ENCODE measurements around the gene FLT3.

DNA sequence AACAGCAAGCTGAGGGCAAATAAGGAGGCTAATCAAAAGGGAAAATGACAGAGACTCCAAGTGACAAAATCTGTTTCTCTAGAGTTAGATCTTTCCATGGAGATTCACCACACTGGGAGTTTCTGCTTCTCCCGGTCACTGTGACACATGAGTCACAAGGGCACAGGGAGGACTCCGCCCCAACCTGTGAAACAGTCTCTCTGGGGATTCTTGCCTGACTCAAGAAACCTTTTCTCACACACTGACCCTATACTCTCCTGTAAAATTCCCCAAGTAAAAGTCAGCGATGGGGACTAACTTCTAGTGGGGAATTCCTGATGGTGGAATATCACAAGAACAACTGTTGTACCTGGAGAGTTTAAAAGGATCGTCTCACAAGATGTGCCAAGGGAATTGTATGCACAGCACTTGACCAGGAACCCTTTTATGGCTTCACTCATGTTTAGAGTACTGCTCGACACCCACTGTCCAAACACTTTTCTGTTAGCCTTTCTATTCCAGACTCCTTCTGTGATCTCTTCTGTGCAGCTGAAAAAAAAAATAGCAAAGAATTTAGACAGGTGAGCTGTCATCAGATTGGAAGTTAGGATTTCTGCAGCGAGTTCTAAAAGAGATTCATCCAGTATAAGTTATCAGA lies 65.1 kb downstream of the FLT3 start:
- TF ChIP-seq, protein P1, sequence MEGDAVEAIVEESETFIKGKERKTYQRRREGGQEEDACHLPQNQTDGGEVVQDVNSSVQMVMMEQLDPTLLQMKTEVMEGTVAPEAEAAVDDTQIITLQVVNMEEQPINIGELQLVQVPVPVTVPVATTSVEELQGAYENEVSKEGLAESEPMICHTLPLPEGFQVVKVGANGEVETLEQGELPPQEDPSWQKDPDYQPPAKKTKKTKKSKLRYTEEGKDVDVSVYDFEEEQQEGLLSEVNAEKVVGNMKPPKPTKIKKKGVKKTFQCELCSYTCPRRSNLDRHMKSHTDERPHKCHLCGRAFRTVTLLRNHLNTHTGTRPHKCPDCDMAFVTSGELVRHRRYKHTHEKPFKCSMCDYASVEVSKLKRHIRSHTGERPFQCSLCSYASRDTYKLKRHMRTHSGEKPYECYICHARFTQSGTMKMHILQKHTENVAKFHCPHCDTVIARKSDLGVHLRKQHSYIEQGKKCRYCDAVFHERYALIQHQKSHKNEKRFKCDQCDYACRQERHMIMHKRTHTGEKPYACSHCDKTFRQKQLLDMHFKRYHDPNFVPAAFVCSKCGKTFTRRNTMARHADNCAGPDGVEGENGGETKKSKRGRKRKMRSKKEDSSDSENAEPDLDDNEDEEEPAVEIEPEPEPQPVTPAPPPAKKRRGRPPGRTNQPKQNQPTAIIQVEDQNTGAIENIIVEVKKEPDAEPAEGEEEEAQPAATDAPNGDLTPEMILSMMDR (IDR thresholded peaks at IDR 0.05), result no peak
- no peak for TF ChIP-seq POLR2A (IDR thresholded peaks at IDR 0.05)

Data from testis (tissue), 2 donors.